BJ (cell line): ENCODE data around the gene MCC. TPM values are rescaled to one million over a fixed set of nuclear protein-coding genes. Genes with fewer than 3 reads are reported as not detected.
A peak's percentile ranks its signal among the peaks of the same experiment; 100 is the strongest.

ENCODE experiments used
- CTCF ChIA-PET: fragments of 350-600 bp; formaldehyde crosslinking; extraction: SDS; loops from one replicate; lab custom pipeline; 2021; ENCODE audit warnings: antibody characterized with exemption, inconsistent platforms; lab: Yijun Ruan, JAX
- POLR2A ChIA-PET: fragments of 300-600 bp; sonication (Branson Sonifier 250); formaldehyde crosslinking; extraction: SDS; loops from one replicate; lab custom pipeline; 2021; ENCODE audit warnings: antibody characterized with exemption; lab: Charles Lee
- DNase-seq: peaks from one replicate; pipeline ENCODE4 v3.0.0-alpha.2; 2011; ENCODE audit warnings: low read depth
- H3K27me3 ChIP-seq: 2 replicates; pipeline ENCODE4 v1.6.0; 2011; ENCODE audit warnings: low read length; ENCODE audit not compliant: control insufficient read depth, insufficient read depth
- H3K36me3 ChIP-seq: 2 replicates; pipeline ENCODE4 v1.5.1; 2011; ENCODE audit warnings: low read length; ENCODE audit not compliant: control insufficient read depth, insufficient read depth
- H3K4me3 ChIP-seq: 2 replicates; pipeline ENCODE4 v1.5.1; 2011; ENCODE audit warnings: low read depth, mild to moderate bottlenecking, control low read depth, low read length
- CTCF ChIP-seq: IDR thresholded peaks from 2 replicates; pipeline ENCODE4 v1.5.1; 2011; ENCODE audit warnings: low read depth, mild to moderate bottlenecking, control low read depth, inconsistent platforms, low read length, moderate library complexity; ENCODE audit not compliant: insufficient read depth
- polyA plus RNA-seq: library from polyadenylated mRNA; depleted of rRNA; stranded (reverse); fragments of >200 nt; gene quantifications from 2 replicates; pipeline ENCODE4 v1.2.3, GENCODE V29; 2011

Gene MCC
- polyA plus RNA-seq, 1 experiment: 2.3 TPM

GRCh38 chr5:113299591-113299990 is 188.7 kb downstream of the MCC start:
- H3K4me3 ChIP-seq: no peak overlapping the region
- no peaks in the 10 kb centered on the region for H3K36me3 ChIP-seq
- DNase-seq: no peak
- CTCF ChIA-PET: interaction anchor here (1.3 kb wide), 1 partner anchor 11 kb away, joined by 4 read pairs; no protein-coding TSS in a partner anchor
- H3K27me3 ChIP-seq: no peaks in the 10 kb centered on the region
- TF ChIP-seq CTCF: no peak
- POLR2A ChIA-PET: no interaction called here

- DNase-seq: no peak
- no peak for TF ChIP-seq CTCF
- CTCF ChIA-PET: no interaction called here
- Histone ChIP-seq H3K36me3 (no peaks in the 10 kb centered on the region), H3K4me3 (no peak overlapping the region), H3K27me3 (no peaks in the 10 kb centered on the region)
- POLR2A ChIA-PET: no interaction called here
Observed at GRCh38 chr5:113296676-113297075, 191.6 kb downstream of the MCC start.

- Histone ChIP-seq H3K27me3 (no peaks in the 10 kb centered on the region), H3K36me3 (no peaks in the 10 kb centered on the region), H3K4me3 (peak overlapping the region; percentile 62)
- POLR2A ChIA-PET: no interaction called here
- no peak for TF ChIP-seq CTCF
- CTCF ChIA-PET: interaction anchor here (0.6 to 2.1 kb wide), 5 partner anchors 13 to 299 kb away, joined by 3 to 6 read pairs (median 4); no protein-coding TSS in a partner anchor
- DNase-seq: no peak
Observed at GRCh38 chr5:113295111-113295539, 193.1 kb downstream of the MCC start.

GRCh38 chr5:113294311-113295110 is 193.7 kb downstream of the MCC start:
- peak; percentile 52 for DNase-seq
- Histone ChIP-seq H3K4me3 (peak overlapping the region; percentile 62), H3K36me3 (no peaks in the 10 kb centered on the region), H3K27me3 (no peaks in the 10 kb centered on the region)
- CTCF ChIA-PET: interaction anchor here (0.6 to 2.1 kb wide), 5 partner anchors 13 to 298 kb away, joined by 3 to 6 read pairs (median 4); no protein-coding TSS in a partner anchor
- peak; percentile 45 for TF ChIP-seq CTCF
- POLR2A ChIA-PET: interaction anchor here (0.6 kb wide), 1 partner anchor 122 kb away, joined by 3 read pairs; no protein-coding TSS in a partner anchor

GRCh38 chr5:113293975-113294310 is 194.3 kb downstream of the MCC start:
- no peak for DNase-seq
- no peak for TF ChIP-seq CTCF
- POLR2A ChIA-PET: interaction anchor here (0.6 kb wide), 1 partner anchor 121 kb away, joined by 3 read pairs; no protein-coding TSS in a partner anchor
- Histone ChIP-seq H3K4me3 (peak overlapping the region; percentile 62), H3K36me3 (no peaks in the 10 kb centered on the region), H3K27me3 (no peaks in the 10 kb centered on the region)
- CTCF ChIA-PET: interaction anchor here (0.6 to 2.1 kb wide), 5 partner anchors 11 to 298 kb away, joined by 3 to 6 read pairs (median 4); no protein-coding TSS in a partner anchor
